Activated naive CD4-positive, alpha-beta T cell treated with anti-CD3 and anti-CD28 coated beads, Interleukin-2, amount 50 U/mL, for 24 hours (primary cell): ENCODE measurements around the gene USP40.

Experiments
- H3K27ac Mint-ChIP-seq: one replicate; pipeline ENCODE4 v1.8.0; 2021; ENCODE audit warnings: mild to moderate bottlenecking, mixed read lengths
- H3K27me3 Mint-ChIP-seq: one replicate; pipeline ENCODE4 v1.8.0; 2021; ENCODE audit warnings: mixed read lengths
- H3K36me3 Mint-ChIP-seq: one replicate; pipeline ENCODE4 v1.8.0; 2021; ENCODE audit warnings: mixed read lengths
- H3K4me1 Mint-ChIP-seq: one replicate; pipeline ENCODE4 v1.8.0; 2021; ENCODE audit warnings: mixed read lengths
- H3K4me3 Mint-ChIP-seq: one replicate; pipeline ENCODE4 v1.8.0; 2021; ENCODE audit warnings: mild to moderate bottlenecking, mixed read lengths
- H3K9me3 Mint-ChIP-seq: one replicate; pipeline ENCODE4 v1.8.0; 2021; ENCODE audit warnings: mixed read lengths

Gene USP40

DNA sequence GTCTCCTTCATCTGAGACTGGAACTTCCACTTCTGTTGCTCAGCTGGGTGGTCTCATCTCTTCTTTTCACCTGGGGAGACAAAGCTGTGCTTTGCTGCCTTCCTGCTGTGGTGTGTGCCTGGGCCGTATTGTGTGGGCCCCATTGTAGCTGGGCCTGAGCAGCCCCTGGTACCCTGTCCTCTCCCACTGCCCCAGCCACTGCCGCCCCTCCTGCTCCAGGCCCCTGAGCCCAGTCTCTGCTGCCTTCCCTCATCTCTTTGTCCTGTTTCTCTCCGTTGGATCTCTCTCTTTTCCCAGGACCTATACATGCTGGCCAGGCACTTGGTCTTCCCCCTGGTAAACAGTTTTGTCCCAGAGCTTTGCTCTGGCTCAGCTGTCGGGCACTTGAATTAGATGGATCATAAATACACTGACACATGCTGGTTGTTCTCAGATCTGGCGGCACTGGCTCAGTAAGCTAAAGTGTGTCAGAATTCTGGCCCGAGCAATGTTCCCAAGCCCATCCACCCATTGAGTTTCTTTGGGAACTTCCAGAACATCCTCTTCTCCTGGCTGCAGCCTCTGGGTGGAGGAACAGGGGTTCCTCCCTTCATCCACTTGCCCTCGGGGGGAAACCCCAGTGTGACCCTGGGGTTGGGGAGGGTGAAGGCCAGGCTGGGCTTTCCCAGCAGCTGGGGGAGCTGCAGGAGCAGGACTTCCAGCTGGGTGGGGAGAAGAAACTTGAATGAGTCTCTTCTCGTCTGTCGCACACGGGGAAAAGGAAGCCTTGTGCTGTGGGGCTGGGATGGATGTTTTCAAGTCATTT, 113.3 kb downstream of the USP40 start:
- peaks cover 8% of the 10 kb centered on the region for H3K36me3 Mint-ChIP-seq
- H3K27ac Mint-ChIP-seq = no peak overlapping the region
- no peaks in the 10 kb centered on the region for H3K4me1 Mint-ChIP-seq
- no peaks in the 10 kb centered on the region for H3K27me3 Mint-ChIP-seq
- no peak overlapping the region for H3K4me3 Mint-ChIP-seq
- no peaks in the 10 kb centered on the region for H3K9me3 Mint-ChIP-seq

DNA sequence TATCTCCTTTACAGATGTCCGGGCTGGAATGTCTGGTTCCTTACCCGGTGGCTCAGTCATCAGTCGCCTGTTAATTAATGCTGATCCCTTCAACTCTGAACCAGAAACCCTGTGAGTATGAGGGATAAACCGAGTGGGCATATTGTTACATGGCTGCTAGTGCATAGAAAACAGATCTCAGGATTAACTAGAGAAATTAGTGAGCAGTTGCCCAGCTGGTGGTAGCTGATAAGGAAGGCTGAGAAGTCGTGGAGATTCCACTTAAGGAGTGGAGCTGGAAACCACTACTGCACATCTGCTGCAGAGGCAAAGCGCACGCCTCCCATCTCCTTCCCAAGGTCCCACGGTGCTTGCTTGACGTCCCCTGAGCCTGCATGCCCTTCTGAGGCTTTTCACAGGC, 114.6 kb downstream of the USP40 start:
- Mint-ChIP-seq H3K4me3 (no peak overlapping the region), H3K9me3 (no peaks in the 10 kb centered on the region), H3K27me3 (no peaks in the 10 kb centered on the region), H3K4me1 (no peaks in the 10 kb centered on the region), H3K36me3 (peaks cover 5% of the 10 kb centered on the region), H3K27ac (no peak overlapping the region)

- Mint-ChIP-seq H3K27ac (no peak overlapping the region), H3K9me3 (no peaks in the 10 kb centered on the region), H3K27me3 (no peaks in the 10 kb centered on the region), H3K36me3 (peaks cover 7% of the 10 kb centered on the region), H3K4me3 (no peak overlapping the region), H3K4me1 (no peaks in the 10 kb centered on the region)
These were observed 115.6 kb downstream of the USP40 start for GRCh38 chr2:233450864-233451575.

- no peaks in the 10 kb centered on the region for H3K4me1 Mint-ChIP-seq
- H3K27ac Mint-ChIP-seq = no peak overlapping the region
- H3K9me3 Mint-ChIP-seq = no peaks in the 10 kb centered on the region
- H3K36me3 Mint-ChIP-seq = peaks cover 7% of the 10 kb centered on the region
- no peak overlapping the region for H3K4me3 Mint-ChIP-seq
- H3K27me3 Mint-ChIP-seq = no peaks in the 10 kb centered on the region
These were observed 116.4 kb downstream of the USP40 start for GRCh38 chr2:233449921-233450863.

- Mint-ChIP-seq H3K27me3 (no peaks in the 10 kb centered on the region), H3K9me3 (no peaks in the 10 kb centered on the region), H3K36me3 (peaks cover 7% of the 10 kb centered on the region), H3K4me3 (no peak overlapping the region), H3K4me1 (peaks cover 3% of the 10 kb centered on the region), H3K27ac (peak overlapping the region; percentile 30)
These were observed 117.3 kb downstream of the USP40 start for GRCh38 chr2:233449081-233449901.

DNA sequence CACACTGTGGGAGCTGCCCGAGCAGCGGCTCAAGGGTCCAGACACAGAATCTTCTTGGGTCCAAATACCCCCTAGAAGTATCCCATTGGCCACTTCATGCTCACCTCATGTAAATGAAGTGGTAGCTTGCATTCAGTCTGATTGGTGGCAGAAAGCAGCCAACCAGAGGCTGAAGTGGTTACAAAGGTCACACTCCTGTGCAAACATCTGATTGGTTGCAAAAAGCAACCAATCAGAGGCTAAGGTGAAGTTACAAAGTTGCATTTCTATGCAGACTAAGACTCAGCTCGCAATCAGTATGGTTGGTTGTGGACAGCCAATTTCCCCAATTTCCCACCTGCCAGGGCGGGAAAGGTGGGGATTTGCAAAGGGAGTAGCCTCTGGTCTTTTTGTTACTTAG, 118.0 kb downstream of the USP40 start:
- no peak overlapping the region for H3K4me3 Mint-ChIP-seq
- H3K27ac Mint-ChIP-seq = no peak overlapping the region
- peaks cover 7% of the 10 kb centered on the region for H3K36me3 Mint-ChIP-seq
- peaks cover 8% of the 10 kb centered on the region for H3K4me1 Mint-ChIP-seq
- H3K27me3 Mint-ChIP-seq = no peaks in the 10 kb centered on the region
- H3K9me3 Mint-ChIP-seq = no peaks in the 10 kb centered on the region

DNA sequence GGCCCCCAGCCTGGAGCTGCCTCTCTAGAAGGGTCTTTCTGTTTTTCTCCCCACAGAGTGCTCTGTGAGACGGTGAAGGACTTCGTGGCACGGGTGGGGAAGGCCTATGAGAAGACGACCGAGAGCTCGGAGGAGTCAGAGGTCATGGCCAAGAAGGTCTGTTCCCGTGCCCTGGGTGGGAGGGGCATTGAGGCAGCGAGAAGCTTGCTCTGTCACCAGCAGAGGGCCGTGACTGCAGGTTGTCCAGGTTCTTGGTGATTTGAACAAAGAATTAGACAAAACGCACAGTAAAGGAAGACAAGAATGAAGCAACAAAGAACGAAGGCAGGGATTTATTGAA, 118.4 kb downstream of the USP40 start:
- Mint-ChIP-seq H3K9me3 (no peaks in the 10 kb centered on the region), H3K4me1 (peaks cover 12% of the 10 kb centered on the region), H3K27me3 (no peaks in the 10 kb centered on the region), H3K27ac (no peak overlapping the region), H3K36me3 (peaks cover 11% of the 10 kb centered on the region), H3K4me3 (no peak overlapping the region)

DNA sequence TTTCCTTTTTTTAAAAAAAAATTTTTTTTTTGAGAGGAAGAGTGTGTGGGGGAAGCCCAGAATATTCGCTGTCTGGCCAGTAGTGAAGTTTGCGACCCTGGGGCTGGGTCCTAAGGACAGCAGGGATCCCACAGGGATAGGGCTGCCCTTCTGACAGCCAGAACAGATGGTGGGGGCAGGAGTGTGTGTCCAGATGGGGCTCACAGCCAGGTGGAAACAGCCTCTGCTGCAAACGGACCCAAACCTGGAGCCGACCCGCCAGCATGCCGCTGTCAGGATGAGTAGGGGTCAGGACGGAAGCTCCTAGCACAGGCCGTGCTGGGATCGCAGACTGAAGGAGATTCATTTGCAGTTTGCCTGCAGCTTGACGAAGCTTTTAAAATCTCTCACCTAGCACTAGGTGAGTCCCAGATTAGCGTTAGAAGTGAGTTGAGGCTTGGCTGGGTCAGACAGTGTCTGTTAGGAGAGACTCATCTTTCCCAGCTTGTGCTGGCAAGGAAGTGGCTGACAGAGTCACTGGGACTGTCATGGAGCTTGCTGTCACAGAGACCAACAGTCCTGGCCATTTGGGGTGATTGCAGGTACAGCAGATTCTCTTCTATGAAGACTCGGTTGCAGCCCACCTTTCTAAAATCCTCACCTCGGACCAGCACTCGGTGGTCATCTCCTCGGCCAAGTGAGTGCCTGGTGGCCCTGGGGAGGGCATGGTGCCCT, 118.9 kb downstream of the USP40 start:
- H3K27ac Mint-ChIP-seq = no peak overlapping the region
- peaks cover 13% of the 10 kb centered on the region for H3K36me3 Mint-ChIP-seq
- no peaks in the 10 kb centered on the region for H3K27me3 Mint-ChIP-seq
- H3K9me3 Mint-ChIP-seq = no peaks in the 10 kb centered on the region
- no peak overlapping the region for H3K4me3 Mint-ChIP-seq
- peaks cover 16% of the 10 kb centered on the region for H3K4me1 Mint-ChIP-seq

- Mint-ChIP-seq H3K36me3 (peaks cover 10% of the 10 kb centered on the region), H3K4me3 (no peak overlapping the region), H3K9me3 (no peaks in the 10 kb centered on the region), H3K27me3 (no peaks in the 10 kb centered on the region), H3K4me1 (peaks cover 20% of the 10 kb centered on the region), H3K27ac (no peak overlapping the region)
These were observed 119.8 kb downstream of the USP40 start for GRCh38 chr2:233446606-233447305.

GRCh38 chr2:233446121-233446520, 120.5 kb downstream of the USP40 start:
- no peak overlapping the region for H3K4me3 Mint-ChIP-seq
- H3K4me1 Mint-ChIP-seq = peaks cover 24% of the 10 kb centered on the region
- H3K27ac Mint-ChIP-seq = no peak overlapping the region
- no peaks in the 10 kb centered on the region for H3K9me3 Mint-ChIP-seq
- no peaks in the 10 kb centered on the region for H3K27me3 Mint-ChIP-seq
- peaks cover 10% of the 10 kb centered on the region for H3K36me3 Mint-ChIP-seq

GRCh38 chr2:233445152-233445830, 121.3 kb downstream of the USP40 start:
- no peaks in the 10 kb centered on the region for H3K27me3 Mint-ChIP-seq
- H3K36me3 Mint-ChIP-seq = peaks cover 12% of the 10 kb centered on the region
- H3K4me3 Mint-ChIP-seq = no peak overlapping the region
- no peaks in the 10 kb centered on the region for H3K9me3 Mint-ChIP-seq
- H3K27ac Mint-ChIP-seq = peak overlapping the region; percentile 86
- peaks cover 28% of the 10 kb centered on the region for H3K4me1 Mint-ChIP-seq

GRCh38 chr2:233444501-233444900, 122.1 kb downstream of the USP40 start:
- no peaks in the 10 kb centered on the region for H3K9me3 Mint-ChIP-seq
- H3K27ac Mint-ChIP-seq = no peak overlapping the region
- H3K4me1 Mint-ChIP-seq = peaks cover 28% of the 10 kb centered on the region
- no peak overlapping the region for H3K4me3 Mint-ChIP-seq
- peaks cover 12% of the 10 kb centered on the region for H3K36me3 Mint-ChIP-seq
- no peaks in the 10 kb centered on the region for H3K27me3 Mint-ChIP-seq

GRCh38 chr2:233443511-233444183, 122.9 kb downstream of the USP40 start:
- no peak overlapping the region for H3K4me3 Mint-ChIP-seq
- H3K27ac Mint-ChIP-seq = peak overlapping the region; percentile 72
- H3K27me3 Mint-ChIP-seq = no peaks in the 10 kb centered on the region
- peaks cover 28% of the 10 kb centered on the region for H3K4me1 Mint-ChIP-seq
- H3K9me3 Mint-ChIP-seq = no peaks in the 10 kb centered on the region
- H3K36me3 Mint-ChIP-seq = peaks cover 12% of the 10 kb centered on the region
